IPS-18a (cell line): Measurements from ENCODE around the gene ARHGAP24.

Experiments used
- H3K27ac ChIP-seq: one replicate; pipeline ENCODE4 v1.5.1; 2013; ENCODE audit warnings: low read length
- H3K27me3 ChIP-seq: one replicate; pipeline ENCODE4 v1.6.1; 2013; ENCODE audit warnings: mild to moderate bottlenecking, low read length; ENCODE audit not compliant: control insufficient read depth, insufficient read depth
- H3K36me3 ChIP-seq: one replicate; pipeline ENCODE4 v1.6.1; 2013; ENCODE audit warnings: low read depth, low read length; ENCODE audit not compliant: control insufficient read depth
- H3K4me1 ChIP-seq: one replicate; pipeline ENCODE4 v1.6.1; 2013; ENCODE audit warnings: low read depth, low read length; ENCODE audit not compliant: control insufficient read depth
- H3K4me3 ChIP-seq: one replicate; pipeline ENCODE4 v1.5.1; 2013; ENCODE audit warnings: low read length
- H3K9ac ChIP-seq: one replicate; pipeline ENCODE4 v1.6.1; 2013; ENCODE audit warnings: mild to moderate bottlenecking, low read length, moderate library complexity
- H3K9me3 ChIP-seq: one replicate; pipeline ENCODE4 v1.6.1; 2013; ENCODE audit warnings: low read depth, low read length; ENCODE audit not compliant: control insufficient read depth

ARHGAP24 gene

DNA sequence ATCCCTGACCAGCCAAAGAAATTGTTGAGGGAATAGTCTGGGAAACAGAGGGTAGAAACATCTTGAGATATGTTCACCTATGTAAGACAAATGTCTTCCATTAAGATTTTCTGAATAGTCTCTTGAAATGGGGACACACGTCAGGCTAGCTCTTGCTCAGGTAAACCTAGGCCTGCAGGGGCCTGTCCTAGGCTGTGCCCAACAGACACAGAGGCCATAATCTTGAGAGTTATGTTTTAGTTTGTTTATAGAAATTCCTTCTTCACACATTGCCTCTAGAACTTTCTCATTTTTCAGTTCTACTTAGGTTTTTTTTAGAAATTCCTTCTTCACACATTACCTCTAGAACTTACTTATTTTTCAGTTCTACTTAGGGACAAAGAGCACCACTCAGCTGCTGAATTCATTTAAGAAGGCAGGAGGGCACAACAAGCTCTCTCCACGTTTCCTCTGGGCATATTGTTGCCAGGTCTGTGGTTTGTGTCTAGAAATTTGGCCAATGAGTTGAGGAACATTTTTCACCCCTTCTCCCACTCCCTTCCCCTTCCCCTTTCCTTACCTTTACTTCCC, 94.9 kb downstream of the ARHGAP24 start:
- H3K4me3 ChIP-seq = no peak overlapping the region
- no peaks in the 10 kb centered on the region for H3K27me3 ChIP-seq
- H3K9ac ChIP-seq = no peak overlapping the region
- H3K27ac ChIP-seq = no peak overlapping the region
- no peaks in the 10 kb centered on the region for H3K4me1 ChIP-seq
- H3K9me3 ChIP-seq = no peaks in the 10 kb centered on the region
- no peaks in the 10 kb centered on the region for H3K36me3 ChIP-seq

DNA sequence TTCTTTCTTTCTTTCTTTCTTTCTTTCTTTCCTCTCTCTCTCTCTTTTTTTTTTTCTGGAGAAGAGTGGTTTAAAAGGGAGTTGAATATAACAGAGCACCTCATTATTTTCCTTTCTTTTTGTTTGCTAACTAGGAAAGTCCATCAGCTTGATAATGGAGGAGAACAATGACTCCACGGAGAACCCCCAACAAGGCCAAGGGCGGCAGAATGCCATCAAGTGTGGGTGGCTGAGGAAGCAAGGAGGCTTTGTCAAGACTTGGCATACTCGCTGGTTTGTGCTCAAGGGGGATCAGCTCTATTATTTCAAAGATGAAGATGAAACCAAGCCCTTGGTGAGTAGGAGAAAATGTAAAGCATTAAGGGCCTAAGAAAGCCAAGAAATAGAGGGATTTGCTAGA, 95.4 kb downstream of the ARHGAP24 start:
- no peak overlapping the region for H3K9ac ChIP-seq
- H3K27ac ChIP-seq = no peak overlapping the region
- H3K36me3 ChIP-seq = no peaks in the 10 kb centered on the region
- H3K4me3 ChIP-seq = no peak overlapping the region
- no peaks in the 10 kb centered on the region for H3K4me1 ChIP-seq
- H3K27me3 ChIP-seq = no peaks in the 10 kb centered on the region
- no peaks in the 10 kb centered on the region for H3K9me3 ChIP-seq

DNA sequence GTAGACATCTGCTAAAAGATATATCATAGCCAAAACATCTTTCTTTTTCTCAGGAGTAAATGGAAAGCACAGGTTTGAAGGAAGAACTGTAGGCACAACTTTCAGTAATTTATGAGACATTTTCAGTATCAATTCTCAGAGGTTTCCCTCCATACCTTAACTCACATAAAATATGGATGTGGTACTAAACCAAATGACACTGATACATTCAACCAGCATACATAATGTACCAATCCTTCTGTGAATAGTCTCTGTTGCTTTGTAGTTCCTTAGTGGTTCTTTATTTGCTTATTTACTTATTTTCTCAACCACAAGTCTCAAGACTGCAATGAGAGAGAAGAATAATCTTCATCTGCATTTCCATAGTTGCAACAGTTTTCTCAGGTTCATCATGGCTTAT, 96.1 kb downstream of the ARHGAP24 start:
- Histone ChIP-seq H3K27ac (no peak overlapping the region), H3K36me3 (no peaks in the 10 kb centered on the region), H3K27me3 (no peaks in the 10 kb centered on the region), H3K9ac (no peak overlapping the region), H3K4me3 (no peak overlapping the region), H3K4me1 (no peaks in the 10 kb centered on the region), H3K9me3 (no peaks in the 10 kb centered on the region)

DNA sequence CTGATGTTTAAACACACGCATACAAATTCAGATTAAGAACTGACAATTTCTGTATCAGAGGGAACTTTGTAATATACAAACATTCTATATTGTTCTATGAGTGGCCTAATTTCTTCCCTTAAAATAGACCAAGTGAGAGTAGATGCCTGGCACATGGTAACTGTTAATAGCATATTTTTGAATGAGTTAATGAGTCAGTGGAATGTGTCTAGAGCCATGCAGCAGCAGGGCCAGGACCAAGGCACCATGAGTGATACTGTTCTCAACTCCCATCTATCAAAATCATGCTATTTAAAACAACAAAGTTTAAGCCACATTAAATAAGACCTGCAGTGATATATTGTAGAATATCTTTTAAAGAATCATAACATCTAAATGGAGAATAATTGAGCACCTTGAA, 98.3 kb downstream of the ARHGAP24 start:
- no peak overlapping the region for H3K27ac ChIP-seq
- H3K9me3 ChIP-seq = no peaks in the 10 kb centered on the region
- no peak overlapping the region for H3K9ac ChIP-seq
- no peak overlapping the region for H3K4me3 ChIP-seq
- H3K4me1 ChIP-seq = no peaks in the 10 kb centered on the region
- H3K27me3 ChIP-seq = no peaks in the 10 kb centered on the region
- no peaks in the 10 kb centered on the region for H3K36me3 ChIP-seq

DNA sequence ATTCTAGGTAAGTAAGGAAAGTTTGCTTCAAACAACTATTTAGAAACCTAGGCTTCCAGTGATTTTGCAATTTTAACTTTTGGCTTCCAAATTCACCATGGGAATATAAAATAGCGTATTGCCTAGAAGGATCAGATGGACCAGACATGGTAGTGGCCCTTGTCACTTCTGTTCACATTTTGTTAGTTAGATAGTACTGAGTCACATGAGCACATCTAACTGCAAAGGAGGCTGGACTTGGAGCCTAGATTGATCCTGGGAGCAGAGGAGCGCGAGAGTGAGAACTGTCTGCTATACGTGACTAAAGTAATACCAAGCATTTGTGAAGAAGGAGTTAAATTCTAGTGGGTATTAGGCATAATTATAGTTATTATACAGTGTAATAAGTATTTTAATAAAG, 102.4 kb downstream of the ARHGAP24 start:
- H3K27me3 ChIP-seq = no peaks in the 10 kb centered on the region

DNA sequence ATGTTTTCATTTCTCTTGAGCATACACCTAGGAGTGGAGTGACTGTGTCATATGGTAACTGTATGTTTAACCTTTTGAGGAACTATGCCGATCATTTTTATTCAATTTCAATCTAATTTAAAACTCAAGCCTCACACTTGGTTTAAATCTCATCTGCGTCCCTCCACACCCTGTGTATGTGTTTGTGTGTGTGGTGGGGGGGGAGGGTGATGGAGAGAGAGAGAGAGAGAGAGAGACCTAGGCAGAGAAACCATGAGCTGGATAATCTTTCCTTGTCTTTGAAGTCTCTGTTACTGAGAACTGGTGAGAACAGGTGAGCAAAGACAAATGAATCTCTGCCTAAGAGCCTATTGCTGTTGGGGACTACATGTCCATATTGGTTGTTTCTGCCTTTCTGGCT, 105.0 kb downstream of the ARHGAP24 start:
- Histone ChIP-seq H3K27ac (no peak overlapping the region), H3K9ac (no peak overlapping the region), H3K36me3 (no peaks in the 10 kb centered on the region), H3K4me1 (no peaks in the 10 kb centered on the region), H3K4me3 (no peak overlapping the region), H3K27me3 (no peaks in the 10 kb centered on the region), H3K9me3 (no peaks in the 10 kb centered on the region)

More for the DNA sequence above, 102.4 kb downstream of the ARHGAP24 start:
- Histone ChIP-seq H3K36me3 (no peaks in the 10 kb centered on the region), H3K27ac (no peak overlapping the region), H3K9me3 (no peaks in the 10 kb centered on the region), H3K4me3 (no peak overlapping the region), H3K9ac (no peak overlapping the region), H3K4me1 (no peaks in the 10 kb centered on the region)

DNA sequence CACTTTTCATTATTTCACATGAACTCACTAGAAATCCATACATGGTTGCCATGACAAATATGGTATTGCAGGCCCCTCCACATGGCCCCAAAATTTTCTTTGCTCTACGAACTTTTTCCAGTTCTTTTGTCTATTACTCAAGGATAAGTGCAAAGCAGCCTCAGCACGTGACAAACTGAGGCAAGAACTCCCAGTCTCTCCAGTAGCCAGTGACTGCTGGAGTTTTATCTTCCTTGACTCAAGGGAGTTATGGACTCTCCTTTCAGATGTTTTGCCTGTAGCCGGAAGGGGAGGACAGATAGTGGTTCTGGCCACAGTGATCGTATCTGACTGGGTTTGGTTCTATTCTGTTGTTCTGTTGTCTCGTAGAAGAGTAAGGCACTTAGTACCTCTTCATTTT, 105.5 kb downstream of the ARHGAP24 start:
- Histone ChIP-seq H3K9me3 (no peaks in the 10 kb centered on the region), H3K27ac (no peak overlapping the region), H3K4me1 (no peaks in the 10 kb centered on the region), H3K27me3 (no peaks in the 10 kb centered on the region), H3K9ac (no peak overlapping the region), H3K36me3 (no peaks in the 10 kb centered on the region), H3K4me3 (no peak overlapping the region)

DNA sequence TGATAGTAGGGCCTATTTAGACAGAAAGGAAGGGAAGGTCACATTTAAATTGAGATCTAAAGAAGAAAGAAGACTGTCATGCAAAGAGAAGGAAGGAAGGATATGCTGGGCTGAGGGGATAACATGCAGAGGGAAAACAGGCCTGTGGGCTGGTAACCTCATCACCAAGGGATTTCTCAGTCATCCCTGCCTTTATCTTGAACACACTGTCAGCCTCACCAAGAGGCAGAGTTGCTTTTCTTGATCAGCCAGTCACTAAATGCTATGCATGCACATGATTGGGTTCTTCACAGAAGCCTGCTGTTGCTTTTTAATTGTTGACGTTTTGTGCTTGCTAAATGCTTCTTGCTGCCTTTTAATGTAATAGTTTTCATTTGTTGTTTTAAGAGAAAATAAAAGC, 113.0 kb downstream of the ARHGAP24 start:
- Histone ChIP-seq H3K36me3 (no peaks in the 10 kb centered on the region), H3K9me3 (no peaks in the 10 kb centered on the region), H3K4me3 (no peak overlapping the region), H3K27ac (no peak overlapping the region), H3K27me3 (no peaks in the 10 kb centered on the region), H3K9ac (no peak overlapping the region), H3K4me1 (no peaks in the 10 kb centered on the region)

DNA sequence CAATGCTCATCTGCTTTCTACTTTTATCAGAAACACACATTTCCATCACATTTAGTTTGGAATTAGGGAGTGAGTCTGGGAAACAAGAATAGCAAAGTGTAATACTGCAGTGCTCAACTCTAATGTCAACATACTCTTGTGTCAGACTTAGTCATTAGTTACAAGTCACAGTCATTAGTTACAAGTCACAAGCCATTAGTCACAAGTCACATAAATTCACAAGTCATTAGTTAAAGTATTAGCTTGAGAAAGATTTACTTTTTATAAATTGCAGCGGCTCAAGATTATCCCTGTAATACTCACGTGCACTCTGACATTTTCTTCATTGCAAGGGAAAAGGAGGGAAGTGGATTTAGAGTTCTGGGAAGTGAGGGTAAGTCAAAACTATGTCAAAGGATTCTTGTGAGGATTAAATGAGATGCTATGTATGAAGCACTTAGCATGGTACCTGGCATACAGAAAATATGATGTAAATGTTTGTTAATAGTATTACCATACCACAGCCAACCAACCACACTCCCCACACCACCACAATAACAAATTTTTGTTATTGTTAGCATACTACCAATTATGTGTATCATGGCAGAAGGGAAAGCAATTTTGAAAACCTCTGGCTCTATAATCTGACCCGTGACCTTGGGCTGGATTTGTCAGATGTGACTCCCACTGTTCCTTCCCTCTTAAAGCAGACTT, 116.6 kb downstream of the ARHGAP24 start:
- no peaks in the 10 kb centered on the region for H3K36me3 ChIP-seq

DNA sequence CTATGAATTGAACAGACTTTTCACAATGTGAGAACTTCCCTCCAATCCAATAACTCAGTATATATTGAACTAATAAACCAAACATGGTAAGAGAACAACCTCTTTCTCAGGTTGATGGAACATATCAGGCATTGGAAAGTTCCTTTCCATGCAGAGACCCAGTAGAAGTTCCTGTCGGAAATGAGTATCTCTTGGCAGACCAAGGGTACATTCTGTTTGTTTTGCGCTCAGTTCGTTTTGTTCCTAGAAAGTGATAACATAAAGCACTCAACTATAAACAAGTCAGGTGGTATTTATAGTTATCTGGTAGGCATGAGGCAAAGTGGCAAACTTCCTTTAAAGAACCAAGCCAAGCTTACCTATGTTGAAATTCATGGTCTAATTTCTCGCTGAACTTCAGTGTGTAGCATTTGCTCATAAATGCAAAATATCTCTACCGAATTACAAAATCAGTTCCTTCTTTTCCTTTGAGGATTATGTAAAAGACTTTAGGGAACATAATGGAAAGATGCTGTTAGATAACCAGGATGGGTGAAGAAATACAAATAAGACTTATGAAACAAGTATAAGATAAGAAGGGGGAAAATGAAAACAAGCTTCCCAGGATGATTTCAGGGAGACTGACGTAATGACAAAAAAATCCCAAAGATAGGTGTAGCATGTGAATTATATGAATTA, 120.3 kb downstream of the ARHGAP24 start:
- no peaks in the 10 kb centered on the region for H3K27me3 ChIP-seq
- no peaks in the 10 kb centered on the region for H3K4me1 ChIP-seq
- H3K36me3 ChIP-seq = no peaks in the 10 kb centered on the region
- no peak overlapping the region for H3K9ac ChIP-seq
- no peak overlapping the region for H3K27ac ChIP-seq
- H3K9me3 ChIP-seq = no peaks in the 10 kb centered on the region
- no peak overlapping the region for H3K4me3 ChIP-seq

More for the DNA sequence above, 116.6 kb downstream of the ARHGAP24 start:
- H3K27me3 ChIP-seq = no peaks in the 10 kb centered on the region
- H3K9ac ChIP-seq = no peak overlapping the region
- no peak overlapping the region for H3K4me3 ChIP-seq
- no peaks in the 10 kb centered on the region for H3K4me1 ChIP-seq
- no peak overlapping the region for H3K27ac ChIP-seq
- no peaks in the 10 kb centered on the region for H3K9me3 ChIP-seq

DNA sequence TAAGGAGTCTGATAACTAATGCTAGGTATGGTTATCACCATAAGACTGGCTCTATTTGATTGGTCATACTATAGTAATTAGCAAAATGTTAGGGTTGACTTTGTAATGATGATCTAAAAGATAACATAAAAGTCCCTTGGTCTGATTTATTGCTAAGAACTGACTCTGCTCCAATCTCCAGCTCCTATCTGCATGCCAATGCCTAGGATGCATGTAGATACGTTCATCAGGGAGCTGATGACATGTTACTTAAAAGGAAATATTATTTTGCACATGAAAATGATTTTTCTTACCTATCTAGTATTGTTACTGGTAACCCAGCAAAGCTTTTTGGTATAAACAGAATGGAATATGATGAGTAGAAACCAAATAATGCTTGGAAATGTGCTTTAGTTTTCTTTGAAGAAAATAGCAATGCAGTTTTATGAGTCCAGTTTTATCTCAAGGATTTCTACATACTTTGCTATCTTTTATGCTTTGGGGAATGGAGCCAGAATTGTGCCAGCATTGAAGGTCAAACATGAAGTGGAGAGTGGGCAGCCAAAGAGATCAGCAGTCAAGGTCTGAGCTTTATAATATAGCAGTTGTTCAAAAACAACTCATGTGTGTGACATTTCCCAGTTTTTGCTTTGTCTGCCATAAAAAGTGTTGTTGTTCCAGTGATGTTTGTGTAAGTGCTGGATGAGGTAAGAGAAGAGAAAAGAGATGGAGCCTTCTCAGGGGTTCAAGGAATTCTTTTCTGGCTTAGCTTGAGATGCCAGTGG, 121.0 kb downstream of the ARHGAP24 start:
- no peak overlapping the region for H3K4me3 ChIP-seq
- H3K4me1 ChIP-seq = no peaks in the 10 kb centered on the region
- H3K27me3 ChIP-seq = no peaks in the 10 kb centered on the region
- no peak overlapping the region for H3K27ac ChIP-seq
- no peaks in the 10 kb centered on the region for H3K36me3 ChIP-seq
- no peak overlapping the region for H3K9ac ChIP-seq
- H3K9me3 ChIP-seq = no peaks in the 10 kb centered on the region
